Brain pericyte (primary cell): ENCODE results near the gene RGCC.

Source experiments
- DNase-seq: peaks from one replicate; pipeline ENCODE4 v3.0.0-alpha.2; 2012; ENCODE audit warnings: low read depth, low spot score

The RGCC gene

DNA sequence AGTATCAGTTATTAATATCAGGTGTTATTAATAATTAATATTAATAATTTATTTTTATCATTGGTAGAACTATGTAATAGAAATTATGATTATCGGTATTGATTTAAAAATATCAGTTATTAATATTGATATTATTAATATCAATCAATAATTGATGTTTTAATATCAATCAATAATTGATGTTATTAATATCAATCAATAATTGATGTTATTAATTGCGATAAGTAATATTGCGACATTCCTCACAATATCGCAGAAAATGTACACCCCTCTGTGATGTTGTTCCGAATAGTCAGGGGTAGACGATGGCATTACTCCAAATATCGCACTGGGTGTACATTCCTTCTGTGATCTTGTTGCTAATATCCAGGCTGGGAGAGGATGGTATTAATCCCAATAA is 3.7 kb upstream of the RGCC start:
- DNase-seq = no peak

DNA sequence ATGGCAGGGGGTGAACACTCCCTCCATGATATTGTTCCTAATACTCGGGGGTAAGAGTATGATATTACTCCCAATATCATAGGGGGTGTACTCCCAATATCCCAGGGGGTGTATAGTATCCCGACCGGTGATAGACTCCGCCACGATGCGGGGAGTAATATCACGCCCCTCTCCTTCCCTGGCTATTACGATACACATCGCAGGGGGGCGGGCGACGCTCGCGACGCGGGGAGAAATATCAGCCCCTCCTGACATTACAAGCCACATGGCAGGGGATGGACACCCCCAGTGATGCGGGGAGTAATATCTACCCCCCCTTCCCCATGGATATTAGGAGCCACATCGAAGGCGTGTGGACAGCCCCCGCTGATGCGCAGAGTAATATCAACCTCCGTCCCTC is 3.2 kb upstream of the RGCC start:
- DNase-seq = no peak

DNA sequence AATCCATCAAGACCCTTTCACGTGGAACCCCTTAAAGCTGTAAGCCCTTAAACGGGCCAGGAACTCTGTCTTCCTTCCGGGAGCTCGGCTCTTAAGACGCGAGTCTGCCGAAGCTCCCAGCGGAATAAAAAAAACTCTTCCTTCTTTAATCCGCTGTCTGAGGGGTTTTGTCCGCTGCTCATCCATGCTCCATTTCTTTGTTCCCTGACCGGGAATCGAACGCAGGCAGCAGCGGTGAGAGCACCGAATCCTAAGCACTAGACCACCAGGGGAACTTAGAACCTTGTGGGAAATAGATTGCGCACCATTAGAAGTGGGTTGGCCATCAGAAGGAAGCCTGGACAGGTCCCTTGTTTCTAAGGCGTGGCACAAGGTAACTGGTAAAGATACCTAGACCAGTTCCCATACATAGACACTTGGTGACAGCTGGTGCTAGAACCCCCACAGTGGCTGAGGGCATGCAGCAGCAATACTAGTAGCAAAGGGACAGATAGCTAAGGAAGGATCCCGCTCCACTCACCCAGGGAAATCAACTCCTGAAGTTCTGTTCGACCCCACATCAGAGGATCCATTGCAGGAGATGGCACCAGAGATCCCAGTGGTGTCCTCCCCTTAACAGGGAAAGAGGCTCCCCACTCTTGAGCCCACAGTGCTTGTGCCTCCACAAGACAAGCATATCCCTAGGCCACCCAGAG is 1.5 kb upstream of the RGCC start:
- no peak for DNase-seq

DNA sequence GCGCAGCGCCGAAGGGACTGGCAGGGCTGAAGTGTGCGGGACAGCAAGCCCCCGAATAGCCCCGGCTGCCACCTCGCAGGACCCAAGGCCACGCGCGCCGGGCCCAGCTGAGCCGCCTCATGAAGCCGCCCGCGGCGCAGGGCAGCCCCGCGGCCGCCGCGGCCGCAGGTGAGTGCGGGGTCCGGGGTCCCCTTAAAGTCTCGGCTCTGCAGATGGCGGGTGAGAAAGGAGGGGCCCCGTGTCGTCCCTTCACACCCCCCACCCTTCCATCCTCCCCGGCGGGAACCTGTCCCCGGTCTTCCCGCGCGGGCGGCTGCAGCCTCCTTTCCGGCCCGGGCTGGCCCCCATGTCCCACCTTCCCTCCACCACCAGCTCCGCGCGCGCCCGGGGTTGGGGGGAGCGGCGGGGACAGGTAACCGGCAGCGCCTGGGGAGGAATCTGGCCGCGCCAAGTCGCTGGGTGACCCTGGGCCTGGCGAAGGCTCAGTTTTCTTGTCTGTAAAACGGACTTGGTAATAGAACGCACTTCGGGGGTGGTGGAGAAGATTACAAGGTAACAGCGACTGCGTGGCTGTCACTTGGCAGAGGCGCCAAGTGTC is 338 bp downstream of the RGCC start:
- DNase-seq = no peak

DNA sequence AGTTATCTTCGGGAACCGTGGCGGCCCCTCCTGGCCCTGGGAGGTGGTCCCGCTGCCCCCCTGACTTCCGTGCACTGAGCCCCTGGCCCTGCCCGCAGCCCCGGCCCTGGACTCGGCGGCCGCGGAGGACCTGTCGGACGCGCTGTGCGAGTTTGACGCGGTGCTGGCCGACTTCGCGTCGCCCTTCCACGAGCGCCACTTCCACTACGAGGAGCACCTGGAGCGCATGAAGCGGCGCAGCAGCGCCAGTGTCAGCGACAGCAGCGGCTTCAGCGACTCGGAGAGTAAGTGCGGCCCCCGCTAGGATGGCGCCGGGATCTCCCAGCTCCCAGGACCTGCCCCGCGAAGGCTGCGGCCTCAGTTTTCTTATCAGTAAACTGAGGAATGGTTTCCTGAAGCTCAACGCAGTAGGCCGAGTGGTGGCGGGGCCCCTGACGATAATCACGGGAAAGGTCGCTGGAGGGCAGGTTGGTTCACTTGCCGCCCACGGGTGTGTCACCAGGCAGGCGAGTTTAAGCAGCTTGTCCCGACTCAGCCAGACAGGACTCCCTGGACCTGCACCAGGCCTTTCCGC is 924 bp downstream of the RGCC start:
- DNase-seq = no peak

DNA sequence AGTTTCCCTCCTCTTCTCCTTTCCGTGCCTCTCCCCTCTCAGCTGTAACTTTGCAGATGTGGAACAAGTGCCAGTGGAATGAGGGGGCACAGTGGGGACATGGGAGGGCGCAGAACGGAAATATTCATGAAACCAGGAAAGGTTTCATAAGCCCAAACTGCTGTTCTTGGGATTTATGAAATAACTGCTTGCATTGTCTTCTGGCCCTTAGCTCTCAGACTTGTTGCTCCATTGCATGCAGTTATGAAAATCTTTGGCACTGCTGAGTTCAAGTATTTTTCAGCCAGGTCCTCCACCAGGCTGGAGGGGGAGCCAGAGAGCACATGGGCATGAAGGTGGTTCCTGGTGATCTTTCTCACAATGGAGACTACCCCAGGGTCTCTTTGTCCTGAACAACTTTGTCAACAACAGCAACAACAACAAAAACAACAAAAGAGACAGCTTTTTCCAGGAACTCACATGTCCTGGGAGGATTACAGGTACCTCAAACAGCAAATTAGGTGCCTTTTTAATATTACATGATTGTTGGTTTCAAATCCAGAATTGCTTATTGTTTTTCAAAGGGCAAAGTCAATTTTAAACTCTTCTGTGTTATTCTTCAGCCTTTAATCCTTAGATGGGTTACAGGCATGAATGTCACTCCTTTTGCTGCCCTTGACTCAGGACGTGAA is 1.5 kb downstream of the RGCC start:
- DNase-seq = no peak

DNA sequence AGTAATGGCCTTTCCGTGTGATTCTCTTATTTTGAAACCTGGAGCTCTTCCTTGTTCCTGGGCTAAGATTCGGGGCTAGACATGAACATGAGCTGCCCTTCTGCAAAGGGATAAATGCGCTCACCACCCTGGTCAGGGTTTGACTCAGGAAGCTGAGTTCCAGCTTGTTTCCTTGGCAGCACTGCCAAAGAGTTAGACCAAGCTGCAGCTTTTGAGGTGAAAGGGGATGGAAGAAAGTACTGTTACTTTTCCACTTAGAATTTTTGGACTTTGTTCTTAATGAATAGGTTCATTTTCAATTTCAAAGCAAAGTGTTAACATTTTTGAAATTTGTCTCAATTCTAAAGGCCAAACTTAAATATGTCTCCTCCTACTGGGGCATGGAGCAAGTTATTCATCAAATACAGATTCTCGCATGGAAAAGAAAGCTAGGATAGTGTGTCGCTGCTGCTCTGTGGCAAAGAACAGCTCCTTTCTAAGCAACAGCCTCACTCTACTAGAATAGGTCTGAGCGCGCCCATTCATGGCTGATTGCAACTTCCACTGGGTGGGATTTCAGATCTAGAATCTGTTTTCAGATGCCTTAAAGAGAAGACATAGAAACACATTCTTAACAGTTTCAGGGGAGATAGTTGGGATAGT is 2.2 kb downstream of the RGCC start:
- no peak for DNase-seq

DNA sequence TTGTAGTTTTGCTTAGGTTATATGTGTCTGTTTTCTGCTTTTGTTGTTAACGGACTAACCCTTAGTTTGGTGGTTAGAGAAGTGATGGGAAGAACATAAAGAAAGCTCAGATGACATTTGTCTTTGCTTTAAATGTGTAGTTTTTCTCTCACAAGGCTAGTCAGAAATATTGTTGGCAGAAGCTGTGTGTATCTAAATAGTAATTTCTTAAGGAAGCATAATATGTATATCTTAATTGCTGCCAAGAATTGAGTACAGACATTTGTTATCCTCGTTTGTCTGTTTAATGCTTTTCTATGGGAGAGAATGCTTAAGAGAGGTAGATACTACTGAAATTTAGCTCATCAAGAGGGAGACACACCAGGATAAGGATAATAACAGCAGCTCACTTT is 2.7 kb downstream of the RGCC start:
- DNase-seq = no peak

DNA sequence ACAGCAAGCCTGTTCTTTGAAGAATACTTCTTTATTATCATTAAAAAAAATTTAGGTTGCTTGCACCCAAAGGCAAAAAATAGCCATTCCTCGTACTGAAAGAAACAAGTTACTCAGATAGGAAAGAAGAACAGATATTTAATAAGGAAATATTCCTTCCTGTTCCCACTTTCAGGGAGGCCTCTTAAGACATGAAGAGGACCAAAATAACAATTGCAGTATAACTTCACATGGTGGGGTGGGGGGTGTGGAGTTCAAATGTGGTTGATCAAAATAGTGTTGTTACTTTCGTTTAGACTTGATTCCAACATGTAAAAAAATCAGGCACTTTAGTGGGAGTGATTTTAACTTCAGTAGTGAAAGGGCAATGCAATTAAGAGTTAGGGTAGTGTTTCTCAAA is 3.6 kb downstream of the RGCC start:
- DNase-seq = no peak

DNA sequence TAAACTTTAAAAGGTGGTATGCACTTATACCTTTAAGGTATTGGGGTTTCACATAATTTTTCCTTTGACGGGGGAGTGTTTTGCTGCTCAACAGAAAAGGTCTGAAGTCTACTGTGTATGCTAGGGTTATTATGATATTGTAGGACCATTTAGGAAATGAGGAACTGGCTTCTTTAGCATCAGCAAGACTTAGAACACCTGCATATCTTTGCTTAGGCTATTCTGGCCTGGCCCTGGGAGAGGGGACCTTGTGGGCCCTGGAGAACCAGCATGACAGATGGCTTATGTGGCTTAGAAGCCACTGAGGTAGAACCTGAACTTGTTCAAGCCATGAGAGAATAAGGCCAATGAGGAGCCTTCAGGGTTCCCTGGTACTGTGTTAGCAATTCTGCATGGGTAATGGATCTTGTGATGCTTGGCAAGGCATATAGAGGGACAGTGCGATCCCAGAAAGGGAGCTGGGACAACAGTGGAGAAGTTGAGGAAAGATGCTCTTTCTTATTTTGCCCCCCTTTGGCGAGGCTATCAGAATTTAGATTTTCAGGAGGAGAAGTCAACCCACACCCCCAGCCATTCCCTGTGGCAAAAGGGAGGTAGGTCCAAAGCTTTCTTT is 4.3 kb downstream of the RGCC start:
- DNase-seq = no peak

DNA sequence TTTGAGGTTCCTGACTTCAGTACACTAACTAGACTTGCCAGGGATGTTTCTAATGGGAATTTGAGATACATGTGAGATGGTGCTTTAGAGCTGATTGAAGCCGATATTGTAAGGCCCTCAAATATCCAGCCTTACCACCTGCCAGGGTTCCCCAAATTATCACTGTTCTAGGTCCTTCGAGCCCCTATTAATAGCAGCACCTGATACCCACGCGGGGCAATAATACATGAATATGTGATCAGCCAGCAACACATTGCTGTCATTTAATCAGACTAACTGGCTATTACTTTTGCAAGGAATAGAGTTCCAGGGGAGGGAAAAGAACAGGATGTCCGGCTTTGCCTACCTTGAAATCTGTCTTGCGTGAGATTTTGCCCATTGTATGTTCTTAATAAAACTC is 5.1 kb downstream of the RGCC start:
- no peak for DNase-seq

DNA sequence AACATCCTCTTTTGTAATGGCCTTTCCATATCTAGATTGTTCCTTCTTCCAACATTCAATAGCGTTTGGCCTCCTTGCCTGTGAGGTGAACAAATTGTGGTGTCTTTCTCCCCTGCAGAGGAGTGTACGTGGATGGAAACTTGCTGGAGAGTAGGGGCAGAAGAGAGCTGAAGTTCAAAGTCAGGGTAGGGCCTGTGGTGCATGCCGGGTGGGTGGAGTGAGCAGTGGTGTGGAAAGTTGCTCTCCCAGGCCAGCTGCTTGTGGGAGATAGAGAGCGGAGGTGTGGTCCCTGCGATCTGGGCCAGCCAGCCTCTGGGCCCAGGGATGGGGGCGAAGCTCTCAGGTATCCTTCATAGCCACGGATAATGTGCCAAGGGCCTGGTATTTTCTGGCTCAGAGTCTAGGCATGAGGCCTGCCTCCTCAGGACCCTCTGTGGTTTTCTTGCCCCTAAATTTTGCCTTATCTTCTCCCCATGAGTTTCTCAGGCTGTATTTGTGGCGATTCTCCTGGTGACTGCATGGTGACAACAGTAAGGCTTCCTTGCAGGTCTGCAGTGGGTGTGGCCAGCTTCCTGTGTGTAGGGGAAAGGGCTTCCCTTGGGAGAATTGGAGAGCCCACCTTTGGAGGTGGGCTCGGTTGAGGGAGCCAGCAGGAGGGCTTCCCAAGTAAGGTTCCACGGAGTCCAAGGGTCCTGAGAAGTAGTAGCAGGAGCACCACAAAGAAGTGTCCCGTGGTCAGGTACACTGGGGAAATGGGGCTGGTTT is 6.7 kb downstream of the RGCC start:
- no peak for DNase-seq

DNA sequence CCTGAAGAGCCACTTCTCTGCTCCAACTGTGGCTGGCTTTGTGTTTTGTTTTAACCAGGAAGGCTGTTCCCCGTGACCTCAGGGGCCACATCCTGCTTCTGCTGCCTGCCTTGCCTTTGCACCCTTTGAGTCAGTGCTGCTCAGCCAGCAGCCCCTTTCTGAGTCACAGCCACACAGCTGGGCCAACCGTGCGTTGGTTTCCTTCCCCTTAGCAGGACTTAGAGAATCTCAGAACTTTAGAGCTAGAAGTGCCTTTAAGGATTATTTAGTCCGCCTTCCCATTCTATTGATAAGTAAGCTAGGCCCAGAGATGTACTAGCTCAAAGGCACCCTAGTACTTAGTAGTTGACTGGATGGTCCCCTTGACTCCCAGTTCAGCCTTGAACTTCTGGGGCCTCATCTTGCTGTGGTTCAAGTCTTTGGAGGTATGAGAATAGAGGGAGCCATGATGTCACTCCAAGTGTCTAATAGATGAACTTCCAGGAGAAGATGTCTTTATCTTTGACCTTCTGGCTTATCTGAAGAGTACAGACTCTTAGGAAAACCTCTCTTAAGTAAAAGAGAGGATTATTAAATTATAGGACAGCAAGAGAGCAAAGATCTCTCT is 8.0 kb downstream of the RGCC start:
- DNase-seq = no peak

DNA sequence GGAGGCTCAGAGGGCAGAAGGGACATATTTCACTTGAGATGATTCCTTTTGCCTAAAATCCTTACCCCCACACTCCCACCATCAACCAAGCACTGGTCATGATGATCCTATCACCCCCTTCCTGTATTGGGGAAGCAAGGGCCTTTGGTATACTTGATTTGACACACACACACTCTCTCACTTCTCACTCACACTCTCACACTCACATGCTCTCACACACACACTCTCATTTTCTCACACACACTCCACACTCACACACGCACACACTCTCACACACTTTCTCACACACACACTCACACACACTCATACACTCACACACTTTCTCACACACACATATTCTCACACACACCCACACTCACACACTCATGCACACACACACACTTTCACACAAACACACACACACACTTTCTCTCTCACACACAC is 8.6 kb downstream of the RGCC start:
- DNase-seq = no peak

DNA sequence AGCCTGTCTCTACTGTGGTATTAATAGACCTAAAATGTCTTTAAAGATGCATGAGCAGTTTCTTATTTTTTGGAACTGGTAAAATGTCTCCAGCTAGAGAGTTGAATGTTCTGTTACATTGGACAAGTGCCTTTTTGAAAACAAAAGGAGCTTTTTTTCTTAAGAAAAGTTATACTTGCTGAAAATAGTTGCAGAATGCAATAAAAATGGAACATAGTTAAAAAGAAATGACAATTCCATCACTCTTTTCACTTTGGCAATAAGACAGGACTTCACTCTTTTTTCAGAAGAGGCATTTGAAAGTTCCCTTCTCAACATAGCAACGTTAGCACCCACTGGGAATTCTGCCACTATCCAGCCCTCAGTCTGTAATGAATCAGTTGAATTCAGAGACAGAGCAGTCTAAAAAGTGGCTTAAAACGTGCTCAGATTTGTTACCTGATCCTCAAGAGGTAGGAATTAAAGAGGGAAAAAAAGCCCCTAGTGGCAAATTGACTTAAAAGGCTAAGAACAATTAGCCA is 10.1 kb downstream of the RGCC start:
- no peak for DNase-seq

DNA sequence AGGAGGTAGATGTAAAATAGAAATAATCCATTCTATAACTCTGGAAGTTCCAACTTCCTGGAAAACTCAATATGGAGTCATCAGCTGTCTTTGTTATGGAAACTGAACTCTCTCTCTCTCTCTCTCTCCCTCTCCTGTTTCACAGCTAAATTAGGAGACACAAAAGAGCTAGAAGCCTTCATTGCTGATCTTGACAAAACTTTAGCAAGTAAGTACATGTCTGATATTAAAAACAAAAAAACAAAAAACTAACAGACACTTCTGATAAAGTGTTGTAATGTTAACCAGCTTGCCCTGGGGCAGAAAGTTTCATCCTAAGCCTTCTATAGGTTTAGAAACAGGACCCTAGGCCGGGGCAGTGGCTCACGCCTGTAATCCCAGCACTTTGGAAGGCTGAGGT is 11.3 kb downstream of the RGCC start:
- DNase-seq = no peak

DNA sequence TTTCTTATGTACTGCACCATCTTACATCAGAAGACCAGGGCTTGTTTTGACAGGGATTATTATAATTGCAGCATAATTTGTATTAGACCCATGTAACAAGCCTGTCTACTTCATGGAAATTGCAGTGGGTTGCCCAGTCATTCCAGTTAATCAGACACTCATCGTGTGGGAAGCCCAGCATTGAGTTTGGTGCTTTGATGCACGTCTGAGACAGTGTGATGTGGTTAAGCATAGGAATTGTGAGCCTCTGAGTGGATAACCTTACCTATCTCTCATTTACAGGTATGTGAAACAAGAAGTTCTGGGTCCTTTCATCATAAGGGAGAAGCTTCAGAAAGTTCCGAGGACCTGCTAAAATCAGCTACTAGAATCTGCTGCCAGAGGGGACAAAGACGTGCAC is 12.8 kb downstream of the RGCC start:
- no peak for DNase-seq

DNA sequence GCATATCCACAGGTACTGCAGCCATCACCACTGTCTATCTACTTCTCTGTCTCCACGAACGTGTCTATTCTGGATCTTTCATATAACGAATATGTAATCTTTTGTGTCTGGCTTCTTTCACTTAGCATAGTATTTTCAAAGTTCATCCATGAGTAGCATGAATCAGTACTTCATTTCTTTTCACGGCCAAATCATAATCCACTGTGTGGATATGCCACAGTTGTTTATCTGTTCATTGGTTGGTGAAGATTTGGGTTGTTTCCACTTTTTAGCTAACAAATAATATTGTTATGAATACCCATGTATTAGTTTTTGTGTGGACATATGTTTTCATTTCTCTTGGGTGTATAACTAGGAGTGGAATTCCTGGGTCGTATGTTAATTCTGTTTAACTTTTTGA is 14.4 kb downstream of the RGCC start:
- no peak for DNase-seq

DNA sequence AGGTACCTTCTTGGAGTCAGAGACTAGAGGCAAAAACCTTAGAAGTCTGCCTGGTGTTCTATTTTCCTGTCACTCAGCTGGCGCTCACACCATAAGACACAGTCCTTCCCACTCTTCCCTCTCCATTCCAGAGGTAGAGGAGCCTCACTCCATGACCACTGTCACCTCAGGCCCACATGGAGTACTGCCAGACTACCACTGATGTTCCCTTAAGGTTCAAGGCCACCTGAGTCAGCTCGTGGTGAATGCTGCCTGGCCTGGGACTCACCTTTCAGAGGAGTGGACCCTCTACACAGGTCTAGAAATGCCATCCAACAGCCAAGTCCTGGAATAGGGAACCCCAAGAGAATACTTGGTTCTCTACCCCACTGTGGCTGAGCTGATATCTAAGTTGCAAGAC is 29.9 kb downstream of the RGCC start:
- no peak for DNase-seq

DNA sequence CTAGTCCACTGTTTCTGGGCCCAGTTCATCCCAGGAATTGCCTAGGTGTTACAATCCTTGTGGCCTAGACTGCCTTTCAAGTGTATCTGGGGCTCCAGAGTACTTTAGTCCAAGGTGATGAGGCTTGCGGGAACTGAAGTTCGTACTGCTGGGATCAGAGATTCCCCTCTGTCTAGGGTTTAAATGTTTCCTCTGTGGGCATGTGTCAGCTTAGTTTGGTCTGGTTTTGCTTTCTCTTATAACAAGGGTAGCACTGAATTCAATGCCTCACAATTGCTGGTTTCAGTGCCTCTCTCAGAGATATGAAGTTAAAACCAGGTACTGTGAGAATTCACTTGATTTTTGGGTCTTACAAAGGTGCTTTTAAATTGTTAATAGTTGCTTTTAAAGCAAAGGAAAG is 30.8 kb downstream of the RGCC start:
- no peak for DNase-seq
